ENCODE data around the gene TRAPPC10.
"Not testable (repeated sequence)": the region's sequence is repeated elsewhere in the genome, so short reads cannot be mapped to it uniquely, and the experiment has no call there.

TRAPPC10 gene

DNA sequence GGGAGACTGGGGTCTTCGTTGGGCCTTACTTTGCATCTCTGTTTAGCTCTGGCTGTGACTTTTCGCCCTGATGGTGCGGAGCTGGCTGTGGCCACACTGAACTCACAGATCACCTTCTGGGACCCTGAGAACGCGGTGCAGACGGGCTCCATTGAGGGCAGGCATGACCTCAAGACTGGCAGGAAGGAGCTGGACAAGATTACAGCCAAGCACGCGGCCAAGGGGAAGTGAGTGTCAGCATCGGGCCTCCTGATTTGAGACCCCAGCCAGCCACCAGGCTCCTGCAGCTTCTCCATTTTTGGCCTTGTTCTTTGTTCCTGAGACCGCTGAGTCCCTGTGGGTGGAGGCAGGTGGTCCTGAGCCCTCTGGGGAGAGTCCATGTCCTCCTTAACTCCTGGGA, 110.0 kb downstream of the TRAPPC10 start:
- H3K4me1 ChIP-seq (ENCODE audit: insufficient read depth, insufficient read length); H3K9ac ChIP-seq (ENCODE audit: insufficient read length, low read depth); H3K9me3 ChIP-seq (ENCODE audit: insufficient read depth, low read length); H3K36me3 ChIP-seq (ENCODE audit: insufficient read depth, insufficient read length, low read length); DNase-seq (ENCODE audit: low read depth, low spot score); H3K27me3 ChIP-seq (ENCODE audit: insufficient read depth, insufficient read length); H3K4me3 ChIP-seq (ENCODE audit: insufficient read length, low read depth): not testable (repeated sequence)

DNA sequence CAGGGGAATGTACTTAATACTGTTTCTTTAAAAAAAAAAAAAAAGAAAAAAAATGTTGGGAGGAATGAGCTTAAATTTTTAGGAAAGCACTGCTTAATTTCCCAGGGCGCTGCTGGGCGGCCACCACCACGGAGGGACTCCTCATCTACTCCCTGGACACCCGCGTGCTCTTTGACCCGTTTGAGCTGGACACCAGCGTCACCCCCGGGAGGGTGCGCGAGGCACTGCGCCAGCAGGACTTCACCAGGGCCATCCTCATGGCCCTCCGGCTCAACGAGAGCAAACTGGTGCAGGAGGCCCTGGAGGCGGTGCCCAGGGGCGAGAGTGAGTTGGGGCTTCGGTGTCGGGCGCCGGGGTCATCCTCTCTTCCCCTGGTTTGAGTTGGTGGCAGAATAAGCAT, 115.7 kb downstream of the TRAPPC10 start:
- H3K36me3 ChIP-seq (ENCODE audit: insufficient read depth, insufficient read length, low read length); H3K9me3 ChIP-seq (ENCODE audit: insufficient read depth, low read length); H3K27me3 ChIP-seq (ENCODE audit: insufficient read depth, insufficient read length); DNase-seq (ENCODE audit: low read depth, low spot score); H3K9ac ChIP-seq (ENCODE audit: insufficient read length, low read depth); H3K4me1 ChIP-seq (ENCODE audit: insufficient read depth, insufficient read length); H3K4me3 ChIP-seq (ENCODE audit: insufficient read length, low read depth): not testable (repeated sequence)

DNA sequence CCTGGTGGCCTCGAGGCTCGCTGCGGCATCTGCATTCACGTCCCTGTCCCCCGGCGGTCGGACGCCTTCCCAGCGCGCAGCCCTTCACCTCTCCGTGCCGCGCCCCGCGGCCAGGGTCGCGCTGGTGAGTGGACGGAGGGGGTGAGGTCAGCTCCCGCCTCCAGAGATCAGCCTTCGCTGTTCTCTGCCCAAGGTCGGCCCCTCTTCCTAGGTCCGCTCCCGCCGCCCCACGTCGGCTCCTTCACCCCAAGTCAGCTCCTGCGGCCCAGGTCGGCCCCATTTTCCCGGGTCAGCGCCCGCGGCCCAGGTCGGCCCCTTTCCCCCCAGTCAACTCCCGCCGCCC, 121.6 kb downstream of the TRAPPC10 start:
- not testable (repeated sequence) for H3K9me3 ChIP-seq (ENCODE audit: insufficient read depth, low read length); H3K27me3 ChIP-seq (ENCODE audit: insufficient read depth, insufficient read length); H3K4me3 ChIP-seq (ENCODE audit: insufficient read length, low read depth); DNase-seq (ENCODE audit: low read depth, low spot score); H3K4me1 ChIP-seq (ENCODE audit: insufficient read depth, insufficient read length); H3K36me3 ChIP-seq (ENCODE audit: insufficient read depth, insufficient read length, low read length); H3K9ac ChIP-seq (ENCODE audit: insufficient read length, low read depth)

DNA sequence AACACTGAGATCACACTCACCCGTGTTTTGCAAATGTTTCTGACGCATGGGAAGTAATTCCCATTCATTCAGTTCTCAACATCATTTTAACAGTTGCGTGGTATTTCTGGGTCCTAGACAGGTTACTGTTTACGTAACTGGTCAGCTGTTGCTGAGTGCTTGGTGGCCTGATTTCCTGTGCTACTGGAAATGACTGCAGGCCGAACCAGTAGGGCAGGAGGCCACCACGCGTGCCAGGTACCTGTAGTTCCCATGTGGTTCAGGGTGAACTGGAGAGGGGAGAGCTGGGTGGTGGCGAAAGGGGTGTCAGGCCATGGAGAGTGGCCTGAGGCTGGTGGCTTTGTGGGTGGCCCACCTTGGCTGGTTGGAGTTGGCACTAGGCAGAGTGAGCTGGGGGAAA, 122.6 kb downstream of the TRAPPC10 start:
- H3K36me3 ChIP-seq (ENCODE audit: insufficient read depth, insufficient read length, low read length); H3K4me1 ChIP-seq (ENCODE audit: insufficient read depth, insufficient read length); H3K4me3 ChIP-seq (ENCODE audit: insufficient read length, low read depth); DNase-seq (ENCODE audit: low read depth, low spot score); H3K9ac ChIP-seq (ENCODE audit: insufficient read length, low read depth); H3K27me3 ChIP-seq (ENCODE audit: insufficient read depth, insufficient read length); H3K9me3 ChIP-seq (ENCODE audit: insufficient read depth, low read length): not testable (repeated sequence)

DNA sequence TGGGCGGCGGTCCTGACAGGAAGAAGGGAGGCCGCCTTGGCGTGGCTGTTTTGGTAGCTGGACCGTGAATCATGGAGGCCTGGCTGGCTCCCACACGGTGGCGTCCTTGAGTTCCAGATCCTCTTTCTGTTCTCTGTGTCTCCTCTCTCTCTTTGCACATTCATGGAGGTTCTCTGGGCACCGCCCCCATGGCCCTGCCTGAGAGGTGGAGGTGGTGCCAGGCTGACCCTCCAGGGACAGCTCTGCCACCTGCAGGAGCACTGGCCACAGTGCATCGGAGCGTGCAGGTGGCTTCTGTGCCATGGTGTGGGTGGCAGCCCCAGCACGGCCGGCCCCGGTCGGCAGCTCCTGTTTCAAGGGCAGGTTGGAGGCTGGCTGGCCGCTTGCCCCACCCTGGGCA, 125.9 kb downstream of the TRAPPC10 start:
- H3K36me3 ChIP-seq (ENCODE audit: insufficient read depth, insufficient read length, low read length); H3K27me3 ChIP-seq (ENCODE audit: insufficient read depth, insufficient read length); H3K4me1 ChIP-seq (ENCODE audit: insufficient read depth, insufficient read length); H3K4me3 ChIP-seq (ENCODE audit: insufficient read length, low read depth); DNase-seq (ENCODE audit: low read depth, low spot score); H3K9ac ChIP-seq (ENCODE audit: insufficient read length, low read depth); H3K9me3 ChIP-seq (ENCODE audit: insufficient read depth, low read length): not testable (repeated sequence)

DNA sequence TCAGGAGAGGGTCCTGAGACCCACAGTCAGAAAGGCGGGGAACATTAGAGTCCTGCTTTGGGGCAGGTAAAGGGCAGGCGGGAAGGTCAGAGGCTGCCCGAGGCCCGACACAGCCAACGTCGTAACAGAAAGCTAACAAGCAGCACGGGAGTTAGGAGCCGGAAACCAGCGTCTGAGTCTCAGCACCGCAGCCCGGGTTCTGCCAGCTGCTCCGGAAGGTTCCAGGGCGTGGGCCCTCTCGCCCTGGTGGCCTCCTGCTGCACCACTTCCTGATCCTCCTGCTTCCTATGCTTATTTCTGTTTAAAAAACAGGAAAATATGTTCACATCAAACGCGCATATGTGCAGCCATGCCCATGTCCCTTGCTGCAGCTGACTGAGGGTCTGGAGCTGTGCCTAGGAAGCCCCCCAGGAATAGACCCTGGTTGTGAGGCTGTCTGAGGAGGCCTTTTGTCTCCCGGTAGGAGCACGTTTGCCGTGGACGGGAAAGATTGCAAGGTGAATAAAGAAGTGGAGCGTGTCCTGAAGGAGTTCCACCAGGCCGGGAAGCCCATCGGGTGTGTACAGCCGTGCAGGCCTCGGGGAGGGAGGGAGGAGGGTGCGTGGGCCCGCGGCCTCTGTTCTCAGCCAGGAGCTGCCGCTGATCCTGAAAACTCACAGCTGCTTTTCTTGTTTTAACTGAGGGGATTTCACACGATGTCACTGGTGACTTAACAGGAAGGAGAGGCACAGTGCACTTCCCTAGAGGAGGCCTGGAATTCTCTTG, 127.9 kb downstream of the TRAPPC10 start:
- H3K4me3 ChIP-seq (ENCODE audit: insufficient read length, low read depth); DNase-seq (ENCODE audit: low read depth, low spot score); H3K9me3 ChIP-seq (ENCODE audit: insufficient read depth, low read length); H3K9ac ChIP-seq (ENCODE audit: insufficient read length, low read depth); H3K36me3 ChIP-seq (ENCODE audit: insufficient read depth, insufficient read length, low read length); H3K27me3 ChIP-seq (ENCODE audit: insufficient read depth, insufficient read length); H3K4me1 ChIP-seq (ENCODE audit: insufficient read depth, insufficient read length): not testable (repeated sequence)

DNA sequence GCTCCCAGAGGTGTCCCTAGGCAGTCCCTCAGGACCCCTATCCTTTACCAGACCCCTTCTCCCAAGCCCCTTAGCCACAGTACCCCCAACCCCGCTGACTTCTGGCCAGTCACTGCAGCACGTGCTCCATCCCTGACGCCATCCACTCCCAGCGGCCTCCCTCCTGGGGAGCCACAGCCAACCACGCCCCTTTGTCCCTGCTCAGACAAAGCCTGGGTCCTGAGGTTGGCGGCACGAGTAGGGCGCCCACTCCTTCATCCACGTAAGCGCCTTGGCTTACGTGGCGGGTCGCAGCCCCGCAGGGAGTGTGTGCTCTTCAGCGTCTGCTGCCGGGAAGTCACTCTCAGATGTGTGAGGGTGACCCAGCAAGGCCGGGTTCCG, 128.4 kb downstream of the TRAPPC10 start:
- not testable (repeated sequence) for H3K4me3 ChIP-seq (ENCODE audit: insufficient read length, low read depth); H3K36me3 ChIP-seq (ENCODE audit: insufficient read depth, insufficient read length, low read length); H3K4me1 ChIP-seq (ENCODE audit: insufficient read depth, insufficient read length); H3K9me3 ChIP-seq (ENCODE audit: insufficient read depth, low read length); H3K9ac ChIP-seq (ENCODE audit: insufficient read length, low read depth); H3K27me3 ChIP-seq (ENCODE audit: insufficient read depth, insufficient read length); DNase-seq (ENCODE audit: low read depth, low spot score)

DNA sequence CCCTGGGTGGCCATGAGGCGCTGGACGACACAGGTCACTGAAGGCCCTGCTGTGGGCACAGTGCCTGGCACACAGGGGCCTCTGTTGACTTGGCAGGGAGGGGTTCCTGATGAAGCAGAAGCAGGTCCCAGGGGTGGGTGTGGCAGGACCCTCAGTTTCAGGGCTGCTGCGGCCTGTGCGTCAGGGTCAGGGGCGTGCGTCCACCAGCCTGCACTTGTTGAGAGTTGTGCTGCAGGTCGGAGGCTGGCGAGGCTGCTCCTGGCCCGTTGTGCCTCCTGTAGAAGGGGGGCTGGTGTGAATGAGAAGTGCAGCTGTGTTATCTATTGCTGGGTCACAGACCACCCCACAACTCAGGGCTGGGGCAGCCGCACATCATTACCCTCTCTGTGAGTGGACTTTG, 130.4 kb downstream of the TRAPPC10 start:
- H3K36me3 ChIP-seq (ENCODE audit: insufficient read depth, insufficient read length, low read length); H3K9ac ChIP-seq (ENCODE audit: insufficient read length, low read depth); H3K27me3 ChIP-seq (ENCODE audit: insufficient read depth, insufficient read length); DNase-seq (ENCODE audit: low read depth, low spot score); H3K4me3 ChIP-seq (ENCODE audit: insufficient read length, low read depth); H3K9me3 ChIP-seq (ENCODE audit: insufficient read depth, low read length); H3K4me1 ChIP-seq (ENCODE audit: insufficient read depth, insufficient read length): not testable (repeated sequence)

DNA sequence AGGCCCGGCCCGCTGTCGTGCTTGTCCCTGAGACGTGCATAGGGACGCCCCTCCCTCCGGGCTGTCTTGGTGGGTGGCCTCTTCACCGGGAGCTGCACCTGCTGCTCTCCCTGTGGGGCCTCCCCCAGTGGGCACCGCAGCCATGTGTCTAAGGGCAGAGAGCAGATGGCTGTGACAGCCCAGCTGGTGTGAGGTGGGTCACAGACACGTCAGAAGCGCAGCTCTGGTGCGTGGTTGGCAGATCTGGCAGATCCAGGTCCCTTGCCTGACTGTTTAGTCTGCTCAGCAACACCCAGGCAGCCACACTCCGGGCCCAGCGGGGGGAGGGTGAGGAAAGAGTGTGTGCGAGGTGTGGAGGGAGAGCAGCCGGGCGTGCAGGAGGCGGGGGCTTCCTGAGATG, 131.3 kb downstream of the TRAPPC10 start:
- DNase-seq (ENCODE audit: low read depth, low spot score); H3K36me3 ChIP-seq (ENCODE audit: insufficient read depth, insufficient read length, low read length); H3K4me3 ChIP-seq (ENCODE audit: insufficient read length, low read depth); H3K27me3 ChIP-seq (ENCODE audit: insufficient read depth, insufficient read length); H3K9me3 ChIP-seq (ENCODE audit: insufficient read depth, low read length); H3K9ac ChIP-seq (ENCODE audit: insufficient read length, low read depth); H3K4me1 ChIP-seq (ENCODE audit: insufficient read depth, insufficient read length): not testable (repeated sequence)

DNA sequence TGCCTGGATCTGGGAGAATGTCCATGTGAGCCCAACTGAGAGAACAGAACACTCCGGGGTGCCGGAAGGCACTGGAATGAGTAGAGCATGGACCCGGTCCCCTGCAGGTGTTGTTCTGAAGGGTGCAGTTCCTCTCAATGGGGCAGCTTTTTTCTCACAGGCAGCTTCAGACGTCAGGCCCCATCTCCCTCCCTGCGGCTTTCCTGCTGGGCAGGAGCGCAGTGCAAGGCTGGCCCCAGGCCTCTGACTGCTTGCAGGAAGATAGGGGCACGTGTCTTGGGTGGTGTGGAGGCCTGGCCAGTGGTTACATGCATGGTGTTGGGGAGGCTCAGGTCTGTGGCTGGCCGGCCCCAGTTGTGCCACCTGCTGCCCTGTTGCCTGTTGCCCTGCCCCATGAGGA, 131.9 kb downstream of the TRAPPC10 start:
- H3K4me1 ChIP-seq (ENCODE audit: insufficient read depth, insufficient read length); H3K4me3 ChIP-seq (ENCODE audit: insufficient read length, low read depth); H3K9ac ChIP-seq (ENCODE audit: insufficient read length, low read depth); H3K9me3 ChIP-seq (ENCODE audit: insufficient read depth, low read length); H3K36me3 ChIP-seq (ENCODE audit: insufficient read depth, insufficient read length, low read length); H3K27me3 ChIP-seq (ENCODE audit: insufficient read depth, insufficient read length); DNase-seq (ENCODE audit: low read depth, low spot score): not testable (repeated sequence)

DNA sequence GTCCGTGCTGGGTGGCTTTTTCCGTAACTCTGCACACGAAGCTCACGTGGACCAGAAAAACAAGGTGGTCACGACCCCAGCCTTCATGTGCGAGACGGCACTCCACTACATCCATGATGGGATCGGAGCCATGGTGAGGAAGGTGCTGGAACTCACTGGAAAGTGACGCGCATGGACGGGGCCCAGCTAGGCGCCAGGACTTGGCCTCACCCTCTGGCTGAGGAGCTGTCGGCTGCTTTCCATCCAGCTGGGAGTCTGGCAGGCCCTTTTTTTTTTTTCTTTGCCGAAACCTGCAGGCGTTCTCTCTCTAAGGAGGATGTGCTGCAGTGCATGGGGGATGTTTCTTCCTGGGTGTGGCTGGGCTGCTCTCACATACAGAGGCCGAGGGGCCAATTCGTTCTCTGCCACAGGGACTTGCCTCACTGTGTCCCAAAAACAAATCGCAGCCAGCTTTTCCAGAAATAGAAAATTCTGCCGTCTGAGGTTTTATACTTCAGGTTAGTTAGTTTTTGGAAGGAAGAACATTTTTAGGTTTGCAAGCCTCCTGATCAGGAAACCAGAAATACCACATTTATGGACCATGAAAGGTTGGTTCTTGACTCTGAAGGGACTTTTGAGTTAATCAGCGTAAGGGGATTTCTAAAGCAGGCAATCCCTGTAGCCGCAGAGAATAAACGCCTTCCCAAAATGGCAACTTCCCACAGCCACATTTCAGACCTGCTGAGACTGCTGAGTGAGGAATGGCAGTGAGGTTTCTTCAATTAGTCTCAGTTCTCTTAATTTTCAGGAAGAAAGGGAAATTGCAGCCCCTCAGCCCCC, 132.9 kb downstream of the TRAPPC10 start:
- not testable (repeated sequence) for H3K9ac ChIP-seq (ENCODE audit: insufficient read length, low read depth); H3K36me3 ChIP-seq (ENCODE audit: insufficient read depth, insufficient read length, low read length); DNase-seq (ENCODE audit: low read depth, low spot score); H3K4me3 ChIP-seq (ENCODE audit: insufficient read length, low read depth); H3K27me3 ChIP-seq (ENCODE audit: insufficient read depth, insufficient read length); H3K9me3 ChIP-seq (ENCODE audit: insufficient read depth, low read length); H3K4me1 ChIP-seq (ENCODE audit: insufficient read depth, insufficient read length)

DNA sequence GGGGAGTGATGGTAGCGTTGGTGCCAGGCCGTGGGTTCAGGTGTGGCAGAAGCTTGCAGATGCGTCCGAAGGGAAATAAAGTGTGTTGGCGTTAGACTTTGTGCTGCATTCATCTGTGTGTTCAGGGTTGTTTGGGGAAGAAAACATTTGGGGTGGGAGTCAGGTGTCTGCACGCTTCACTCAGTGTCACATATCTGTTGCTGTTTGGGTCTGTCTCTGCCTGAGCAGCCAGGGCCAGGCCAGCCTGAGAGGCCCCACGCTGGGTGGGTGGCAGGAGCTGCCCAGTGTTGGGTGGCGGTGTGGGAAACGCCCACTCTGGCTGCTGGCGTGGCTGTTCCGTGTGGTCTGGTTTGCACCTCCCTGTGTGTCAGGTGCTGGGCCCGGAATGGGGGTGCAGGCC, 133.5 kb downstream of the TRAPPC10 start:
- not testable (repeated sequence) for H3K36me3 ChIP-seq (ENCODE audit: insufficient read depth, insufficient read length, low read length); H3K4me1 ChIP-seq (ENCODE audit: insufficient read depth, insufficient read length); H3K4me3 ChIP-seq (ENCODE audit: insufficient read length, low read depth); H3K27me3 ChIP-seq (ENCODE audit: insufficient read depth, insufficient read length); H3K9ac ChIP-seq (ENCODE audit: insufficient read length, low read depth); H3K9me3 ChIP-seq (ENCODE audit: insufficient read depth, low read length); DNase-seq (ENCODE audit: low read depth, low spot score)

Measured in NT2/D1 (cell line).